PC-9 (cell line): Measurements from ENCODE around the gene FGF19. TPM values are rescaled to one million over a fixed set of nuclear protein-coding genes. Genes with fewer than 3 reads are reported as not detected.

Source experiments
- BruUV-seq: library from RNA; stranded (reverse); fragments of 400-500 nt; replicated peaks from 2 replicates; lab custom pipeline; 2021; lab: Mats Ljungman, UMichigan
- CTCF ChIA-PET: fragments of 300-600 bp; sonication (Branson Sonifier 250); formaldehyde crosslinking; loops from one replicate; lab custom pipeline; 2022; ENCODE audit warnings: antibody characterized with exemption; lab: Charles Lee
- POLR2A ChIA-PET: fragments of 300-600 bp; sonication (Branson Sonifier 250); formaldehyde crosslinking; loops from one replicate; lab custom pipeline; 2022; ENCODE audit warnings: antibody characterized with exemption; ENCODE audit not compliant: unreplicated experiment; lab: Charles Lee
- DNase-seq, 2 experiments: peaks; one replicate each; pipeline versions ENCODE4 v3.0.0 to v3.0.0-alpha.2; 2015 to 2022; ENCODE audit warnings: mixed read lengths in 1 of 2
- H2AFZ ChIP-seq: fragments of 200-600 bp; sonication (generic); 2 replicates; pipeline ENCODE4 v1.8.1; 2017; ENCODE audit warnings: antibody characterized with exemption
- H3F3A ChIP-seq: fragments of 200-600 bp; sonication (generic); 2 replicates; pipeline ENCODE4 v1.8.1; 2017; ENCODE audit warnings: antibody characterized with exemption, mild to moderate bottlenecking, low read depth; ENCODE audit not compliant: insufficient read depth
- H3K27ac ChIP-seq: fragments of 200-600 bp; sonication (generic); 2 replicates; pipeline ENCODE4 v1.6.1; 2016; ENCODE audit warnings: mixed run types
- H3K27me3 ChIP-seq: fragments of 200-600 bp; sonication (generic); 2 replicates; pipeline ENCODE4 v1.6.1; 2016; ENCODE audit warnings: low read depth, mixed run types; ENCODE audit not compliant: insufficient read depth
- H3K36me3 ChIP-seq: fragments of 200-600 bp; sonication (generic); 2 replicates; pipeline ENCODE4 v1.6.1; 2016; ENCODE audit warnings: low read depth, mixed run types
- H3K4me1 ChIP-seq: fragments of 200-600 bp; sonication (generic); replicated peaks from 2 replicates; pipeline ENCODE4 v1.6.1; 2016; ENCODE audit warnings: mixed run types; ENCODE audit not compliant: insufficient read depth
- H3K4me2 ChIP-seq: fragments of 200-600 bp; sonication (generic); 2 replicates; pipeline ENCODE4 v1.6.1; 2017; ENCODE audit warnings: mixed run types
- H3K4me3 ChIP-seq: fragments of 200-600 bp; sonication (generic); 2 replicates; pipeline ENCODE4 v1.6.1; 2016; ENCODE audit warnings: mixed run types
- H3K79me2 ChIP-seq: fragments of 200-600 bp; sonication (generic); 2 replicates; pipeline ENCODE4 v1.6.1; 2017; ENCODE audit warnings: low read depth, mixed run types
- H3K9me2 ChIP-seq: fragments of 200-600 bp; sonication (generic); 2 replicates; pipeline ENCODE4 v1.8.1; 2017; ENCODE audit warnings: mild to moderate bottlenecking; ENCODE audit not compliant: insufficient read depth
- H3K9me3 ChIP-seq: fragments of 200-600 bp; sonication (generic); 2 replicates; pipeline ENCODE4 v1.8.1; 2016; ENCODE audit warnings: low read depth; ENCODE audit not compliant: insufficient read depth
- H4K20me1 ChIP-seq: fragments of 200-600 bp; sonication (generic); 2 replicates; pipeline ENCODE4 v1.8.1; 2017; ENCODE audit not compliant: insufficient read depth
- CTCF ChIP-seq: fragments of 200-600 bp; sonication (generic); conservative IDR thresholded peaks from 2 replicates; pipeline ENCODE4 v1.6.1; 2017; ENCODE audit warnings: mixed run types, antibody characterized with exemption, mild to moderate bottlenecking, moderate library complexity
- EZH2 ChIP-seq: fragments of 200-600 bp; sonication (generic); IDR thresholded peaks from 2 replicates; pipeline ENCODE4 v1.8.0; 2017; ENCODE audit warnings: antibody characterized with exemption, low read depth
- intact Hi-C: fragments of 100-400 bp; cut with micrococcal nuclease; formaldehyde crosslinking; loops from one replicate; pipeline ENCODE4 v1.10.0; 2022; ENCODE audit not compliant: unreplicated experiment
- total RNA-seq: library from RNA; stranded (reverse); gene quantifications from 2 replicates; pipeline ENCODE4 v1.2.3, GENCODE V29; 2021

The FGF19 gene
- total RNA-seq, 1 experiment from 2014 or later: 2.0 TPM

- no peak overlapping the region for H3K27ac ChIP-seq
- H3K9me2 ChIP-seq: no peaks in the 10 kb centered on the region
- no peaks in the 10 kb centered on the region for H3K9me3 ChIP-seq
- no peak overlapping the region for H3K4me3 ChIP-seq
- no peaks in the 10 kb centered on the region for H3K36me3 ChIP-seq
- H3K4me1 ChIP-seq: no peaks in the 10 kb centered on the region
- no peaks in the 10 kb centered on the region for H4K20me1 ChIP-seq
- no peak for TF ChIP-seq EZH2
- peak; percentile 67 for TF ChIP-seq CTCF
- H3K4me2 ChIP-seq: 0 out of 2 replicates have a peak overlapping the region, but pooled peaks have one; percentile 4
- no peak overlapping the region for H2AFZ ChIP-seq
- no peaks in the 10 kb centered on the region for H3K27me3 ChIP-seq
- peaks cover 4% of the 10 kb centered on the region; the same call in 1 of the 2 replicates for H3F3A ChIP-seq
- ChIA-PET POLR2A (no interaction called here), CTCF (no interaction called here)
- BruUV-seq: no TSS peak
- DNase-seq: peak in 1 of 2 experiments; percentile 45
- H3K79me2 ChIP-seq: no peaks in the 10 kb centered on the region
- intact Hi-C loops: loop anchor here (2.0 kb wide), 1 partner anchor 35 kb away; no protein-coding TSS in a partner anchor
Observed at GRCh38 chr11:69721745-69722144, 17.9 kb upstream of the FGF19 start.

GRCh38 chr11:69721106-69721505 lies 17.3 kb upstream of the FGF19 start:
- no peak for DNase-seq
- Histone ChIP-seq H3K9me2 (no peaks in the 10 kb centered on the region), H3K27me3 (no peaks in the 10 kb centered on the region), H4K20me1 (no peaks in the 10 kb centered on the region), H3K79me2 (no peaks in the 10 kb centered on the region), H3F3A (peaks cover 6% of the 10 kb centered on the region; the same call in 1 of the 2 replicates), H3K4me2 (no peak overlapping the region), H3K4me1 (no peaks in the 10 kb centered on the region), H3K9me3 (no peaks in the 10 kb centered on the region), H3K4me3 (no peak overlapping the region), H2AFZ (no peak overlapping the region), H3K27ac (no peak overlapping the region), H3K36me3 (no peaks in the 10 kb centered on the region)
- ChIA-PET CTCF (no interaction called here), POLR2A (no interaction called here)
- BruUV-seq: no TSS peak
- intact Hi-C loops: loop anchor here (2.0 kb wide), 1 partner anchor 34 kb away; no protein-coding TSS in a partner anchor
- TF ChIP-seq CTCF: no peak
- TF ChIP-seq EZH2: no peak

GRCh38 chr11:69718912-69719311 lies 15.1 kb upstream of the FGF19 start:
- no peaks in the 10 kb centered on the region for H3K36me3 ChIP-seq
- no peaks in the 10 kb centered on the region for H3K4me1 ChIP-seq
- H3K4me2 ChIP-seq: no peak overlapping the region
- H3K27ac ChIP-seq: no peak overlapping the region
- peaks cover 10% of the 10 kb centered on the region; the same call in 1 of the 2 replicates for H3F3A ChIP-seq
- no peaks in the 10 kb centered on the region for H3K9me3 ChIP-seq
- no peak overlapping the region for H2AFZ ChIP-seq
- BruUV-seq: no TSS peak
- no peaks in the 10 kb centered on the region for H3K79me2 ChIP-seq
- CTCF ChIA-PET: interaction anchor here (1.2 kb wide), 1 partner anchor 182 kb away, joined by 6 read pairs; no protein-coding TSS in a partner anchor
- TF ChIP-seq CTCF (no peak), EZH2 (no peak)
- POLR2A ChIA-PET: no interaction called here
- H3K9me2 ChIP-seq: no peaks in the 10 kb centered on the region
- no peak for DNase-seq
- H3K4me3 ChIP-seq: no peak overlapping the region
- H4K20me1 ChIP-seq: no peaks in the 10 kb centered on the region
- intact Hi-C loops: loop anchor here (1.0 to 2.0 kb wide), 2 partner anchors 82 to 169 kb away; no protein-coding TSS in a partner anchor
- H3K27me3 ChIP-seq: no peaks in the 10 kb centered on the region
